NCI-H526 treated with DMSO at 0.1 percent for 48 hours (cell line): ENCODE data around the gene SRSF6.
"Not testable (repeated sequence)": the region's sequence is repeated elsewhere in the genome, so short reads cannot be mapped to it uniquely, and the experiment has no call there.

Experiments used
- DNase-seq: peaks from one replicate; lab custom pipeline; 2025; lab: John Stamatoyannopoulos, UW

The SRSF6 gene

GRCh38 chr20:43448748-43449535 lies 8.8 kb upstream of the SRSF6 start:
- peak; percentile 51 for DNase-seq

- DNase-seq = no peak
These were observed 6.6 kb upstream of the SRSF6 start for GRCh38 chr20:43450841-43451799.

GRCh38 chr20:43452404-43453126 lies 5.1 kb upstream of the SRSF6 start:
- no peak for DNase-seq

GRCh38 chr20:43456252-43456651 lies 1.4 kb upstream of the SRSF6 start:
- not testable (repeated sequence) for DNase-seq

- peak; percentile 98 for DNase-seq
These were observed 672 bp upstream of the SRSF6 start for GRCh38 chr20:43456809-43457639.

- DNase-seq = no peak
These were observed 777 bp downstream of the SRSF6 start for GRCh38 chr20:43458422-43458924.

GRCh38 chr20:43459022-43459942 lies 1.6 kb downstream of the SRSF6 start:
- no peak for DNase-seq

- no peak for DNase-seq
These were observed 2.6 kb downstream of the SRSF6 start for GRCh38 chr20:43460172-43460829.

- no peak for DNase-seq
These were observed 3.1 kb downstream of the SRSF6 start for GRCh38 chr20:43460830-43461200.

GRCh38 chr20:43461894-43462659 lies 4.4 kb downstream of the SRSF6 start:
- DNase-seq = no peak

GRCh38 chr20:43462660-43463526 lies 5.2 kb downstream of the SRSF6 start:
- no peak for DNase-seq

GRCh38 chr20:43463527-43464218 lies 6.0 kb downstream of the SRSF6 start:
- no peak for DNase-seq

- no peak for DNase-seq
These were observed 6.6 kb downstream of the SRSF6 start for GRCh38 chr20:43464219-43464790.

GRCh38 chr20:43465625-43465943 lies 7.9 kb downstream of the SRSF6 start:
- DNase-seq = no peak

- no peak for DNase-seq
These were observed 9.9 kb downstream of the SRSF6 start for GRCh38 chr20:43467589-43467988.

- no peak for DNase-seq
These were observed 15.1 kb downstream of the SRSF6 start for GRCh38 chr20:43472671-43473380.

GRCh38 chr20:43473381-43473704 lies 15.6 kb downstream of the SRSF6 start:
- DNase-seq = no peak
